Endothelial cell of umbilical vein (primary cell): ENCODE data around the gene NSUN6.
"Not testable (repeated sequence)": the region's sequence is repeated elsewhere in the genome, so short reads cannot be mapped to it uniquely, and the experiment has no call there.

Experiments
- CTCF ChIP-seq, 2 donors: IDR thresholded peaks; 1 replicate in 1 of 2; 2 replicates in 1 of 2; pipeline ENCODE4 v1.5.1; 2011; ENCODE audit warnings: low read length in 2 of 2, mild to moderate bottlenecking in 2 of 2, moderate library complexity in 2 of 2, control low read depth in 1 of 2, inconsistent platforms in 1 of 2, low read depth in 1 of 2; ENCODE audit not compliant: insufficient read depth in 1 of 2; ENCODE audit errors: extremely low read depth in 1 of 2
- EZH2 ChIP-seq: IDR thresholded peaks from 2 replicates; pipeline ENCODE4 v1.6.1; 2012; ENCODE audit warnings: borderline replicate concordance, low read depth, mild to moderate bottlenecking, moderate library complexity, low read length, inconsistent platforms; ENCODE audit not compliant: severe bottlenecking
- FOS ChIP-seq: IDR thresholded peaks from 2 replicates; pipeline ENCODE4 v1.6.1; 2011; ENCODE audit warnings: mild to moderate bottlenecking, low read length, moderate library complexity, borderline replicate concordance; ENCODE audit not compliant: insufficient read depth
- MAX ChIP-seq: IDR thresholded peaks from 2 replicates; pipeline ENCODE4 v1.6.1; 2011; ENCODE audit not compliant: insufficient read depth, insufficient read length
- POLR2A ChIP-seq: IDR thresholded peaks from 2 replicates; pipeline ENCODE4 v1.6.1; 2012; ENCODE audit warnings: low read depth, mild to moderate bottlenecking, control low read depth, low read length
- POLR2AphosphoS5 ChIP-seq: IDR thresholded peaks from 2 replicates; pipeline ENCODE4 v1.6.1; 2012; ENCODE audit warnings: low read depth, mild to moderate bottlenecking, control low read depth, low read length, moderate library complexity; ENCODE audit not compliant: insufficient read depth

- not testable (repeated sequence) for TF ChIP-seq CTCF (IDR thresholded peaks at IDR 0.05; ENCODE audit: extremely low read depth in 1 of 2, insufficient read depth in 1 of 2, low read depth in 1 of 2, low read length in 2 of 2); POLR2AphosphoS5; POLR2A; EZH2; MAX; FOS
These were observed 14.0 kb downstream of the NSUN6 start for GRCh38 chr10:18637400-18637799.
